BJ (cell line): ENCODE measurements around the gene UBE2Q1. TPM values are rescaled to one million over a fixed set of nuclear protein-coding genes. Genes with fewer than 3 reads are reported as not detected.

Experiments
- CTCF ChIA-PET: fragments of 350-600 bp; formaldehyde crosslinking; extraction: SDS; loops from one replicate; lab custom pipeline; 2021; ENCODE audit warnings: antibody characterized with exemption, inconsistent platforms; lab: Yijun Ruan, JAX
- POLR2A ChIA-PET: fragments of 300-600 bp; sonication (Branson Sonifier 250); formaldehyde crosslinking; extraction: SDS; loops from one replicate; lab custom pipeline; 2021; ENCODE audit warnings: antibody characterized with exemption; lab: Charles Lee
- DNase-seq: peaks from one replicate; pipeline ENCODE4 v3.0.0-alpha.2; 2011; ENCODE audit warnings: low read depth
- H3K27me3 ChIP-seq: 2 replicates; pipeline ENCODE4 v1.6.0; 2011; ENCODE audit warnings: low read length; ENCODE audit not compliant: control insufficient read depth, insufficient read depth
- H3K36me3 ChIP-seq: 2 replicates; pipeline ENCODE4 v1.5.1; 2011; ENCODE audit warnings: low read length; ENCODE audit not compliant: control insufficient read depth, insufficient read depth
- H3K4me3 ChIP-seq: 2 replicates; pipeline ENCODE4 v1.5.1; 2011; ENCODE audit warnings: low read depth, mild to moderate bottlenecking, control low read depth, low read length
- CTCF ChIP-seq: IDR thresholded peaks from 2 replicates; pipeline ENCODE4 v1.5.1; 2011; ENCODE audit warnings: low read depth, mild to moderate bottlenecking, control low read depth, inconsistent platforms, low read length, moderate library complexity; ENCODE audit not compliant: insufficient read depth
- polyA plus RNA-seq: library from polyadenylated mRNA; depleted of rRNA; stranded (reverse); fragments of >200 nt; gene quantifications from 2 replicates; pipeline ENCODE4 v1.2.3, GENCODE V29; 2011

Gene UBE2Q1
- polyA plus RNA-seq, 1 experiment = 11.0 TPM

- no peak overlapping the region for H3K4me3 ChIP-seq
- TF ChIP-seq CTCF = no peak
- POLR2A ChIA-PET = no interaction called here
- H3K27me3 ChIP-seq = no peaks in the 10 kb centered on the region
- CTCF ChIA-PET = interaction anchor here (0.6 to 1.0 kb wide), 2 partner anchors 12 to 44 kb away, joined by 3 read pairs; no protein-coding TSS in a partner anchor
- DNase-seq = no peak
- H3K36me3 ChIP-seq = peaks cover 16% of the 10 kb centered on the region
Measured at GRCh38 chr1:154603317-154603716, 44.9 kb upstream of the UBE2Q1 start.

GRCh38 chr1:154599658-154600057 is 41.2 kb upstream of the UBE2Q1 start:
- TF ChIP-seq CTCF = no peak
- DNase-seq = no peak
- no peak overlapping the region for H3K4me3 ChIP-seq
- peaks cover 38% of the 10 kb centered on the region for H3K36me3 ChIP-seq
- ChIA-PET POLR2A (no interaction called here), CTCF (interaction anchor here (1.6 kb wide), 1 partner anchor 40 kb away, joined by 4 read pairs; no protein-coding TSS in a partner anchor)
- H3K27me3 ChIP-seq = no peaks in the 10 kb centered on the region

- no peak for DNase-seq
- no peak for TF ChIP-seq CTCF
- Histone ChIP-seq H3K27me3 (no peaks in the 10 kb centered on the region), H3K36me3 (peaks cover 40% of the 10 kb centered on the region), H3K4me3 (no peak overlapping the region)
- CTCF ChIA-PET = interaction anchor here (1.6 kb wide), 1 partner anchor 39 kb away, joined by 4 read pairs; no protein-coding TSS in a partner anchor
- POLR2A ChIA-PET = no interaction called here
Measured at GRCh38 chr1:154598871-154599635, 40.6 kb upstream of the UBE2Q1 start.

- POLR2A ChIA-PET = interaction anchor here (1.0 kb wide), 1 partner anchor 28 kb away, joined by 3 read pairs; the partner anchor contains the start of gene CHRNB2
- Histone ChIP-seq H3K36me3 (peaks cover 35% of the 10 kb centered on the region), H3K4me3 (no peak overlapping the region), H3K27me3 (no peaks in the 10 kb centered on the region)
- no peak for TF ChIP-seq CTCF
- no peak for DNase-seq
- CTCF ChIA-PET = interaction anchor here (1.5 to 2.3 kb wide), 3 partner anchors 9 to 489 kb away, joined by 3 to 11 read pairs (median 4); no protein-coding TSS in a partner anchor
Measured at GRCh38 chr1:154595621-154596020, 37.2 kb upstream of the UBE2Q1 start.

GRCh38 chr1:154594811-154595210 is 36.3 kb upstream of the UBE2Q1 start:
- ChIA-PET POLR2A (no interaction called here), CTCF (interaction anchor here (0.8 to 2.3 kb wide), 5 partner anchors 10 to 490 kb away, joined by 3 to 11 read pairs (median 4); no protein-coding TSS in a partner anchor)
- Histone ChIP-seq H3K27me3 (no peaks in the 10 kb centered on the region), H3K36me3 (peaks cover 38% of the 10 kb centered on the region), H3K4me3 (no peak overlapping the region)
- DNase-seq = no peak
- TF ChIP-seq CTCF = no peak
